ENCODE results near the gene SYT7.
A peak's percentile ranks its signal among the peaks of the same experiment; 100 is the strongest.
"Not testable (repeated sequence)": the region's sequence is repeated elsewhere in the genome, so short reads cannot be mapped to it uniquely, and the experiment has no call there.

SYT7 gene

DNA sequence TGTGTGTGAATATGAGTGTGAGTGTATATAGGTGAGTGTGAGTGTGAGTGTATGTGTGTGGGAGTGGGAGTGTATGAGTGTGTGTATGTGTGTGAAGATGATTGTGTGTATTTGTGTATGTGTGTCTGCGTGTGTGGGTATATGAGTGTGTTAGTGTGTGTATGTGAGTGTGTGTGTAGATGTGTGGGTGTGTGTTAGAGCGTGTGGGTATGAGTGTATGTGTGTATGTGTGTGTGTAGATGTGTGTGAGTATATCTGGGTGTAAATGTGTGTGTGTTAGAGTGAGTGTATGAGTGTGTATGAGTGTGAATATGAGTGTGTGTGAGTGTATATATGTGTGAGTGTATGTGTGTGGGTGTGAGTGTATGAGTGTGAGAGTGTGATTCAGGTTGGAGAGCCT lies 83.4 kb downstream of the SYT7 start:
- DNase-seq (ENCODE audit: low read depth): no peak

DNA sequence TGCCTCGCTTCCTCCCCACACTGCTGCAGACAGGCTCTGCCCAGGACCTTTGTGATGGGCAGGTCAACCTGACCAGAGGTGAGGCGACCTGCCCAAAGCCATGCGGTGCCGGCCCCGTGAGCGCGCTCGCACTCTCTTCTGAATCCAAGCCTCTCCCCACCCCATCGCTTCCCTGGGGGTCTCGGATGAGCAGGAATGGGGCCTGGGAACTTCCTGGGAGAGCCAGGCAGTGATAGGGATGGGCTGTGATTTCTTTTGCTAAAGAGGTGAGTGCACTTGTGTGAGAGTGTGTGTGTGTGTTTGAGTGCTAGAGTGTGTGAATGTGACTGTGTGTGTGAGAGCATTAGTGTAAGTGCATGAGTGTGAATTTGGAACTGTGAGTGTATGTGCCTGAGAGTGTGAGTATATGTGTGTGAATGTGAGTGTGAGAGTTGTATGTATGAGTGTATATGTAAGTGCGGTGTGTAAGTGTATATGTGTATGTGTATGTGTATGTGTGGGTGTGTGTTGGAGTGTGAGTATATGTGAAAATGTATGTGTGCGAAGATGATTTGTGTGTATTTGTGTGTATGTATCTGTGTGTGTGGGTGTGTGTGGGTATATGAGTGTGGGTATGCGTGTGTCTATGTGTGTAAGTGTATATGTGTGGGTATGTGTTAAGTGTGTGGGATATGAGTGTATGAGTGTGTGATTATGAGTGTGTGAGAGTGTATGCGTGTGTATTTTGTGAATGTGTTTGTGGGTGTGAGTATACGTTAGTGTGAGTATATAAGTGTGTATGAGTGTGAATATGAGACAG lies 84.1 kb downstream of the SYT7 start:
- DNase-seq (ENCODE audit: low read depth): no peak

DNA sequence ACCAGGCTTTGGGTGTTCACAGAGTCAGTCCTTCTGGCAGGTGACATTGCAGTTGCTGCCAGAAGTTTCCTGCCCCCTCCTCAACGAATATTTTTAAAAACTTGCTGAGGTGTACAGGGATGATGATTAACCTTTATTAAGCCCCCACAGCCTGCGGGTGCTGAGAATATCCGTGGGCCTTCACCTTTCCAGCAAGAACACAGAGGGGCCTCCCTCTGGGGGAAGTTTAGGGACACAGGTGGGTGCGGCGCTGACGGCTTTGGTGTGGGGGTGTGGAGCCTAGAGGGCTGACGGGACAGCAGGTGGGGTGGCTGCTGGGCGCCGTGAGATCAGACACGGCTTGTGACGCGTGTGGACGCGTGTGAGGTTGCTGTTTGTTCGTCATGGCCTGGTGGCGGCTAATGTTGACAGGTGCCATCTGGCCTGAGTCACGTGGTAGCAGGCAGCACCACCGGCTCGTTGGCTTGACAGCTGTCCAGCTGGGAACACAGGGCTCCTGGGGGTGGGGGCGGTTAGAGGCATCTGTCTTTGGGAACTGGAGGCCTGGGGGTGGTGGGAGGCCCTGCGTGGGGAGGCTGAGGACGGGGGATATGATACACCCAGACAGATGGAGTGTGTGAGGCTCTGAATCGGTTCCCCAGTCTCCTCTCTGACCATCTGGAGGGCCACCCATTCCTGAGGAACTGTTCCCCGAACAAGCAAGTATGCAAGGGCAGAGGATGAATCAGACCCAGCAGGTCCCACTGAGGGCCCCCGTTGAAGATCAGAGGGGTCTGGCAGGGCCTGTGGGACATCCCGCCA lies 84.9 kb downstream of the SYT7 start:
- no peak for DNase-seq (ENCODE audit: low read depth)

DNA sequence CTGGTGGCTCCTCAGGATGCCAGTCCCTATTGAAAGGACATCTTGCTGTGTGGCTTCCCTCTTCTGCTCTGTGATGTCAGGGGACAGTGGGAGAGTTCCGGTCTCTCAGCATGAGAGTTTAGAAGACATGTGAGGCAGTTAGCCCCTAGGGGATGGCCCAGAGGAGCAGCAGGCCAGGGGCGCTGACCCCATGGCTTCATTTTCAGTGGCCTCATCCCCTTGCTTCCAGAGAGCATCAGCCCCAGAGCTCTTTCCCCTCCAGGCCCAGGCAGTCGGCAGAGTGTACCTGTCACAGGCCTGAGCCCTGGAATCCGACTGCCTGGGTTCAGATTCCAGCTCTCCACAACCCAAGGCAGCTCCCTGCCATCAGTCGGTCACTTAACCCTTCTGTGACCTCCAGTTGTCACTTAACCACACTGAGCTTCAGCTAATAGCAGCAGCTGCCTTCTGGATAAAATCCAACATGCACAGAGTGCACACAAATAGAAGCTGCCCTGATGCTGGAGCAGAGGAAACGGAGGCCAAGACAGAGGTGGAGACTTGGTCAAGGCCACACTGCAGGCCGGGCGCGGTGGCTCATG lies 86.4 kb downstream of the SYT7 start:
- no peak for DNase-seq (ENCODE audit: low read depth)

DNA sequence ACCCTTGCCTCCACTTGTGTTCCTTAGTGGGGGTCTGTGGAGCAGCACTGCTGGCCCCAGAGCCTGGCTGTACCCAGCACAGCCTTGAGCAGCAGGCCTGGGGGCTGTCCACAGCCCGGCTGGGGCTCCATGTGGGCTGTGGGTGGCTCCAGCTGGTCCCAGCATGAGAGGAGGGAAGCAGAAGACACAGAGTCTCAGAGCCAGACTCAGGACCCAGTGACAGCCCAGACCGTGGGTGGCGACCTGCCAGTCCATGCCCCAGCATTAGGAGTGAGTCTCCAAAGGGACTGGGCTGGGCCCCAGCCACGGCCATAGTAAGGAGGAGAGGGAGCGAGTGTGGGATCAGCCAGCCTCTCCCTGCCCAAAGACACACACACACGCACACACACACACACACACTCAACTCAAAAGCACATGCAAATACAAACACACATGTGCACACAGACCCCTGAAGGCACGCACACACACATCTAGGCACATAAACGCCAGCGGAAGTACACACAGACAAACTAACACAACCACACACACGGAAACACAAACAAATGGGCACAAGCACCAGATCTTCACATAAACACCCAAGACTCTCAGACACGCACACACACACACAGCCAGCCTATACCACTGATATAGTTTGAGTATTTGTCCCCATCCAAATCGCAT lies 89.0 kb downstream of the SYT7 start:
- DNase-seq (ENCODE audit: low read depth): no peak

DNA sequence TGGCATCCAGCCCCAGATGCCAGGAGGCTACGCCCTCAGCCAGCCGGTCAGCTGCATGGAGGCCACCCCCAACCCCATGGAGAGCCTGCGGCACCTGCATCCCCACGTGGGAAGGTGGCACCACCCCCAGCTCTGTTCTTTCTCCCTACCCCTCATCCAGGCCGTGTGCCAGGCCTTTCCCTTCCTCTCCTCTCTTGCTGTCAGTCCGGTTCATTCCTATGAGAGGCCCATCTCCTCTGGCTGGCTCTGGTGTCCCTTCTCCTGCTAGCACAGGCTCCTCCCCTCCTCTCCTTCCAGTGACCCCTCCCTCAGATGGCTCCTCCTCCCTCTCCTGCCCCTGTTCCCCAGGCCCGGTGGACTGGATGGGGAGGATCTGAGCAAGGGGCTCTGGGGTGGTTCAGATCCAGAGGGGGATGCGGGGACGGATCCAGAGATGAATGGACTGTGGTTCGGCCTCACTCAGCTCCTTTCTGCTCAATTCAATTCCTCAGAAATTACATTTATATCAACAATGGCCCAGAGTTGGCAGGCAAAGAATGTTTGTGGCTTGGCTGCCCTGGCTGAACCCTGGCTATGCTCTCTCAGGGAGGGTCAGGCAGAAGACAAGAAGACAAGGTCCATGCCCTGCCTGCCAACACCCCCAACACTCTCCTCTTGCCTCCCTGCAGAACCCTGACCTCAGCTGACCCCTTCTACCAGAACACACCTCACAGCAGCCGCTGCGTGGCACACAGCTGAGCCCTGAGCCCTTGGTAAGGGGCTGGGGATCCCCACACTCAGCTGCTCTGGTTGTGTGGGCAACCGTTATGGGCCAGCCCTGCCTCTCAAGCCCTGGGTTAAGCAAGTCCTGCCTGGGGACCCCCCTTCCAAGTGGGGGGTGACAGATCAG lies 90.8 kb downstream of the SYT7 start:
- no peak for DNase-seq (ENCODE audit: low read depth)

DNA sequence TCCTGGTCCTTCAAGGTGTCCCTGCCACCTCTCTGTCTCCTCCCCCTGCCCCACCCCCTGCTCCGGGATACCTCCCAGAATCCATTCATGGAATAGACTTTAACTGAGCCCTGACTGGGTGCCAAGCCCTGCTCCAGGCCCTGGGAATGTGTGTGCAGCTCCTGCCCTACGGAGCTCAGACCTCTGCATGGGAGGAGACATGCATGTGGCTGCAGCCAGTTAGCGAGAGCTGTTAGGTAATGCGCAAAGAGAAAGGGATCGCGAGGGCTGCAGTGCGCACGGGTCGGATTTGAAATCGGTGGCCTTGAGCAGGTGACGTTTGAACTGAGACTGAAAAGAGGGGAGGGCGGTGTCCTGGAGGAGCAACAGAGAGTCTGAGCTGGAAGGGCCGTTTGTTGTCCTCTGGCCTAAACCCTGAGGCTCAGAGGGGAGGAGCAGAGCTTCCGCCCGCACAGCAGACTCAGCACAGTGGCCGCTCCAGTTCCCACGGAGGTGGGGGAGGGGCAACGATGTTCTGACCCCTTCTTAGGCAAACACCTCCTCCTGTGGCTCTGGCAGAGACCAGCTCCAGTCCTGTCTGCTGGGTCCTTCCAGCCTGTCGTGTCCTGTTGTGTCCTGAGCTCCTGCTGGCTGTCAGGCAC lies 92.1 kb downstream of the SYT7 start:
- DNase-seq (ENCODE audit: low read depth): no peak

DNA sequence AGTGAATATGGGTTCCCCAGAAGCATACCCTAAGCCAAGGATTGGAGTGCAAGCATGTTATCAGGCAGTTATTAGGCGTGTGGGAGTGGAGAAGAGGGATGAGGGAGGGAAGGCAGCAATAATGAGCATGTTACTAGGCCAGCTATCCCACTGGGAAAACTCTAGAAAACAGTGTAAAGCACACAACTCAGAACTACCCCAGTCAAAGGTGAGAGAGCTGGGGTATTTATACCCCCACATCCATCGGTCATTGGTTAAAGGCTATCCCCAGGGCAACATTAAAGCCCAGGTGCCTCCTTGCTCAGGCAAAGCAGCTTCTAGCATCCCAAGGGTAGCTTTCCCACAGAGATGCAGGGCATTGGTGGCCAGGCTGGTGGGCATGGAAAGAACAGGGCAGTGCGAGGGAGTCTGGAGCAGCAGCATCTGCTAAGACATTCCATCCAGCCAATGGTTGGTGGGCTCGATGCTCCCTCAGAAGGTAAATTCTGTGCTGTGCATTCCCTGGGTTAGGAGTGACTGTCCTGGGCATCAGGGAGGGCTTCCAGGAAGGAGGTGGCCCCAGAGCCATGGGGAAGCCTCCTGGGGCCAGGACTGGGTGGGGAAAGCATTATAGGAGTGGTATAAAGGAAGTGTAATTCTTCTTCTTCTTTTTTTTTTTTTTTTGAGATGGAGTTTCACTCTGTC lies 93.4 kb downstream of the SYT7 start:
- no peak for DNase-seq (ENCODE audit: low read depth)

DNA sequence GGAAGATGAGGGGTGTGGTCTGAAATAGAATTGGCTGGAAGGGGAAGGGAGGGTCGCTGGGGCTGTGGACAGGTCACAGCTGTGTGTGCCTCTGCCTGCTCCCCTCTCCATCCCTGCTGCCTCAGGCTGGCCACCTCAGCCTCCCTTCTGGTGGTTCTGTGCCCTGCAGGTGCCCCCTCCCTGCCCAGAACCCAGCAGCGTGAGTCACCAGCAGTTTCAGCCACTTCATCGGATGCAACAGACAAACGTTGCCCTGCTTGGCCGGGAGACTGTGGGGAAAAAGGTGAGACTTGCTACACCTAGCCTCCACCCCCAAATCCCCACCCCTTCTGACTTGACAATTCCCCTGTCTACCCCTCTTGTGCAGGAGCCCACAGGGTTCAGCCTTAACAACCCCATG lies 94.1 kb downstream of the SYT7 start:
- no peak for DNase-seq (ENCODE audit: low read depth)

DNA sequence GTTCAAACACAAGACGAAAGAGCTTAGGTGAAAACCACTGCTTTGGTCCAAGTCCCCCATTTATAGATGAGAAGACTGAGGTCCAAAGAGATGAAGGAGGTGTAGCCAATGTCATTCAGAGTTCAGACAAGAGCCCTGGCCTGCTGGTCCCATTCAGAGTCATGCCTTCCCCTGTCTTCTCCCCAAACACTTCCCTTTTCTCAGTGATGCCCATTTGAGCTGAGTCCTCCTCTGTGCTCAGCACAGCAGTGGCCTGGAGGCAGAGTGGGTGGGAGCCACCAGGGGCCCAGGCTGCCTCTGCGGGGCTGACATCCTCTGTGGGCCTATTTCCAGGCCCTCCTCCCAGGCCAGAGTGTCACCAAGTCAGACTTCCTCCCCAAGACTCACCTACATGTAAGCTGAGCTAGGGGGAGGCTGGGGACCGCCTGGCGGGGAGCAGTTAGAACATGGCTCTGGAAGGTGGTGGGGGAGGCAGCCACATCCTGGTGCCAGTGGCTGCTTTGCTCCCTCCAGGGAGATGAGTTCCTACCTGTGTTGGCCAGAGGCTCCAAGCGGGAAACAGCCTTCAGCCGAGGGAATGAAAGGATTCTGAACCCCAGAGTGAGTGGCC lies 94.8 kb downstream of the SYT7 start:
- no peak for DNase-seq (ENCODE audit: low read depth)

DNA sequence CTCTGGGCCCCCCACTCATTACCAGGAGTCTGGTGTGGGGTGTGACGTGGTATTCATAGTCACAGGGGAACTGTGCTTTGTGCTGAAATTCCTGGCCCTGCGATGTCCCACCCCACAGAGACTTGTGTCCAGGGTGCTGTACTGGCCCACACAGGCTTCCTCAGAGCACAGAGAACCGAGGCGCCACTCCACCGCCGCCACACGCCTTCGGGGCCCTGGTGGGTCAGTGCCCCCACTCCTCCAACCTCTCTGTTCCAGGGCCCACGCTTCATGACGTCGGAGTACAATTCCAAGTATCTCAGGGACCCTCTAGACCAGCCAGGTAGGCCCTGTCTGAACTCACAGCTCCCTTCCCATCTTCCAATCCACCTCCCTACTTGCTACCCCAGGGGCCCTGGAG lies 95.8 kb downstream of the SYT7 start:
- no peak for DNase-seq (ENCODE audit: low read depth)

DNA sequence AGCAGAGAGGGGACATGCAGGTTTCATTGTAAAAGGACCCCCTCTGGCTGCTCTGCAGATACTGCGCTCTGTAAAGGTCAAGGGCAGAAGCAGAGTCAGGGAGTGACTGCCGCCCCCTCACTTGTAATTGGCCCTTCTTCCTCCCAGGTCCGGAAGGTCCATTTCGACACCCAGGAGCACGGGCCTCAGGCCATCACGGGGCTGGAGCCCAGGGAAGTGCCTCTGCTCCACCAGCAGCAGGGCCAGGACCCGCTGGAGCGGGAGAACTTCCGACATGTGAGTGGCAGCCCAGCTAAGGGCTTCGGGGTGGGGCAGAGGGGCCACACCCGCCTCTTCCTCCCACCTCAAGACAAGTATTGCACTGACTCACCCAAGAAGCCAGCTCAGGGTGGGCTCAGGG lies 96.3 kb downstream of the SYT7 start:
- DNase-seq (ENCODE audit: low read depth): no peak

DNA sequence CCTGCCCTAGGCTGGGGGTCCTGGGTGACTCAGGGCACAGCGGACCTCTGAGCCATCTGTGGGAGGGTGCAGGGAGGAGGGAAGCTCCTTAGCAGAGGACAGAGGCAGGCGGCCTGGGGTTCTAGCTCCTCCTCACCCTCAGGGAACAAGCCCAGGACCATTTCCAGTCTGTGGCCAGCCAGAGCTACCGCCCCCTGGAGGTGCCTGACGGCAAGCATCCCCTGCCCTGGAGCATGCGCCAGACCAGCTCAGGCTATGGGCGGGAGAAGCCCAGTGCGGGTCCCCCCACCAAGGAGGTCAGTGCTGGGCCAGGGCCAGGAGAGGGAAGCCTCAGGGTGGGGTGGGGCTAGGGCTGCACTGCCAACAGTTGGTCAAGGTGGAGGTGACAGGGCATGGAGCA lies 98.4 kb downstream of the SYT7 start:
- DNase-seq (ENCODE audit: low read depth): peak; percentile 5

DNA sequence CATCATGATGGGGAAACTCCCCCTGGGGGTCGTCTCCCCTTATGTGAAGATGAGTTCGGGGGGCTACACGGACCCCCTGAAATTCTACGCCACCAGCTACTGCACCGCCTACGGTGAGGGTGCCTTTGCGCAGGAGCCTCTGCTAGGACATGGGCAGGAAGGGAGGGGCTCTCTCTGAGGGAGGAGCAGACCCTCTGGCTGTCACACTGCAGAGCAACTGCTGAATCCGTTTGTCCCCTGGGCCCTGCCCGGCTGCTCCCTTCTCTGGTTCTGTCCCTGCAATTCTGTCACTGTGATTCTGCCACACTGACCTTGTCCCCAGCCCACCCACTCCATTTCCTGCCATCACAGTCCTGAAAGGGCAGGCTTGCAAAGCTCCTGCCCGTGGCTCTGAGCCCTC lies 99.1 kb downstream of the SYT7 start:
- no peak for DNase-seq (ENCODE audit: low read depth)

DNA sequence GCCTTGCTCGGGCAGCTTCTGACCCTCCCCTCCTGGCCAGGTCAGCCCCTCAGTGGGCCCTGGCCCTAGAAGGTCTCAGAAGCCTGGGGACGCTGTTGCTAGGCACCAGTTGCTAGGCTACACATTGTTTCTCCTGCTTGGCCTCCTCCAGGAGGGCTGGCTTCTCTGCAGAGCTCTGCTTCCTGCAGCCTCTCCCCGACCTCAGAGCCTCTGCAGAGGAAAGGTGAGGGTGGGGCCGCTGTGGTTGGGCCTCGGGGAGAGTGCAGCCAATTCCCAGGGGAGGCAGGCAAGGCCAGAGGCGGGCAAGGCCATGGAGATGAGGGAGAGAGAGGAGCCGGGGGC lies 99.9 kb downstream of the SYT7 start:
- DNase-seq (ENCODE audit: low read depth): no peak

DNA sequence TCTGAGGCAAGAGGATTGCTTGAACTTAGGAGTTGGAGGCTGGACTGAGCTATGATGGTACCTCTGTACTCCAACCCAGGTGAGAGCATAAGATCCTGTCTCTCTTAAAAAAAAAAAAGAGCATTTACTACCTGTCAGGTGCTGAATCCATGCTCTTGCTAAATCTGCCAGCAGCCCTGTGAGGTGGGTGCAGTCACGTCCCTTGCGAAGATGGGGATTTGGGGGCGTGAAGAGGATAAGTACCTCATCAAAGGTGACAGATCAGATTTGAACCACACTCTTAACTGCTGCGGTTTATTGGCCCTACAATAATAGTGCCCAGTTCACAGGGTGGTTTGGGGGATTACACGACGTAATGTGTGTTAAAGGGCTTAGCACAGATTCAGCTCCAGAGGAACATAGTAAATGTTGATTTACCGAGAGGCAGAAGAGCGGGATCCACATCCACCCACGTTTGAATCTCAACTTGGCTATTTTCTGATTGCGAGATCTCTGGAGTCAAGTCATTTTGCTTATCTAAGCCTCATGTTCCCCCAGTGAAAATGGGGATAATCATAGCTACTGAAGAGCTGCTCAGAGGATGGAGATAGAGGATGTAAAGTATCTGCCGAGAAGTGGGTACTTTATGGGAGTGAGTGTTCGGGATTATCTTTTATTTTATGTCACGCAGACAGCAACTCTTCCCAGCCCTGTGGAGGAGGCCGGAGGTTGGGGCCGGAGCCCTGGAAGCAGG lies 100.4 kb downstream of the SYT7 start:
- no peak for DNase-seq (ENCODE audit: low read depth)

DNA sequence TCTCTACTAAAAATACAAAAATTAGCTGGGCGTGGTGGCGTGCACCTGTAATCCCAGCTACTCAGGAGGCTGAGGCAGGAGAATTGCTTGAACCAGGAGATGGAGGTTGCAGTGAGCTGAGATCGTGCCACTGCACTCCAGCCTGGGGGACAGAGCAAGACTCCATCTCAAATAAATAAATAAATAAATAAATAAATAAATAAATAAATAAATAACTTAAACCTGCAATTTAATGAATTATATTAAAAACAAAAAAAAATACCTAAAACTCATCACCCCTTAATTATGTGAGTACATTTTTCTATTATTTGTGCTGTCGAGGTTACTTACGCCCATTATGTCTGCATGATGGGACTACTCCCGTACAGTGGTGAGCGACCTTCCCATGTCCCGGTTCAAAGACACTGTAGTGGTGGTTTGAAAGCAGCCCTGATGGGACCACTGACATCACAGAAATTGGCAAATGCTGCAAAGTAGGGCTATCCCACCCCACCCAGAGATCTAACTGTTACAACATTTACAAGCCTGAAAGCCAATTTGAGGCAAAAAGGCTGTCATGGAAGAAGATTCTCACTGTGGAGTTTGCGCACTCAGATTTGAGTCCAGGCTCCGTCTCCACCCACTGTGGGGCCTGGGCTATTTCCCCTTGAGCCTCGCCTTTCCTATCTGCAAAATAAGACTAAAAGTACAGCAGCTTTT lies 101.4 kb downstream of the SYT7 start:
- DNase-seq (ENCODE audit: low read depth): not testable (repeated sequence)

DNA sequence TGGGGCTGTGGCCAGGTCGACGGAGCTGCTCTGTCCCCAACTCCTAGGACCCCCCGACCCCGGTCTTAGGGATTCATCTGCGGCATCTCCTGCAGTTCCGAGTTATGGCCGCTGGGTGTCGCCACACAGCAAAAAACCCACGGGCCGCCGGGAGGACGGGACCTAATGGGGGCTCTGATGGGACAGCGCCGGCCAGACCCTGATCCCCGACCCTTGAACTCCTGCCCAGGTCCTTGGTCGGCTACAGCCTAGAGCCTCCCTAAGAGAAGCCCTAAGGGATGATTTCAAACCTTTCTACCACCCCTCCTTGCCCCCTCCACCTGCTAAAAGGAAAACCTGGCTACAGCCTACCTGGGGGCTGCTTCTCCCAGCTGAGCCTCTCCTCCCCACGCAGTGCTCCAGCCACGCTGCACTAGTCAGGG lies 103.1 kb downstream of the SYT7 start:
- DNase-seq (ENCODE audit: low read depth): peak; percentile 39

DNA sequence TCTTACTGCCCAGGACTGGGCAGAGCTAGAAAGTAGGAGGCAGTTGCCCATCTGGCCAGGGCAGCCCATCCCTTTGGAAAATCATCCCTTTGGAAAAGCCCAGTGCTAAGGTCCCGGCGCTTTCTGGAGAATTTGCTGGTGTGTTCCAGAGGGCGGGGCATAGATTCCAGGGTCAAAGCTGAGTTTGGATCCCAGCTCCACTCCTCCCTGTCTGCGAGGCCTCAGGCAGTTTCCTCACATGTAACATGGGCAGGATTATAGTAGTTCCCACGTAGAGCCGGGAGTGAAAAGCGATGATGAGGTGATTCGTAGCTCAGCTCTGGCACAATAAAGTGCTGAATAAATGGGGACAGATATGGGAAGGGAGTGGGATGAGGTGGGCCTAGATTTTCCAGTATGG lies 103.8 kb downstream of the SYT7 start:
- DNase-seq (ENCODE audit: low read depth): no peak

All from activated T-cell treated with anti-CD3 and anti-CD28 coated beads for 24 hours (primary cell).